NCI-H748 (cell line): ENCODE data around the gene PEBP1.
"Not testable (repeated sequence)": the region's sequence is repeated elsewhere in the genome, so short reads cannot be mapped to it uniquely, and the experiment has no call there.

Source experiments
- DNase-seq: peaks from one replicate; lab custom pipeline; 2025; ENCODE audit not compliant: unreplicated experiment; lab: John Stamatoyannopoulos, UW

Gene PEBP1

DNA sequence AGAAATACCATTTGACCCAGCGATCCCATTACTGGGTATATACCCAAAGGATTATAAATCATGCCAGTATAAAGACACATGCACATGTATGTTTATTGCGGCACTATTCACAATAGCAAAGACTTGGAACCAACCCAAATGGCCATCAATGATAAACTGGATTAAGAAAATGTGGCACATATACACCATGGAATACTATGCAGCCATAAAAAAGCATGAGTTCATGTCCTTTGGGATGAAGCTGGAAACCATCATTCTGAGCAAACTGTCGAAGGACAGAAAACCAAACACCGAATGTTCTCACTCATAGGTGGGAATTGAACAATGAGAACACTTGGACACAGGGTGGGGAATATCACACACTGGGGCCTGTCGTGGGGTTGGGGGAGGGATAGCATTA lies 6.5 kb upstream of the PEBP1 start:
- not testable (repeated sequence) for DNase-seq

DNA sequence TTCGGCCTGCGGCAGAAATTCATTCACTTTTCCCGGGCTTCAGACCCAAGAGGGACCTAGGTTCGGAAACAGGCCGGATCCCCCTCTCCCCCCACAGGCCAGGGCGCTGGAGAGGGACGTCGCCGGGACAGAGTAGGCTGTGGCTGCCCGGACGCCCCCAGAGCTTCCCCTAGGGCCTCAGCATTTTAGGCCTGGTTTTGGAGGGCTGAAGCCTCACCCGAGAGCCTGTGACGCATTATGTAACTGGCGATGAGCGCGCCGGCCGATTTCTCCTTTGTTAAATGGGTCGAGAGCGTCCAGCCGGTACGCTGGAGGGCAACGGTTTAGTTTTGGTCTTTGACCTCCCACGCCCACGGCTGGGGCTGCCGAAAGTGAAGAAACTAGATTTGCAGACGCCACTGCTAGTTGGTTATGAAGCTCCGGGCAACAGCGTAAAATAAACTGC lies 657 bp downstream of the PEBP1 start:
- DNase-seq, result peak; percentile 33

- DNase-seq, result no peak
These were observed 1.3 kb downstream of the PEBP1 start for GRCh38 chr12:118137148-118137678.

GRCh38 chr12:118140825-118141224 lies 4.9 kb downstream of the PEBP1 start:
- DNase-seq, result no peak

DNA sequence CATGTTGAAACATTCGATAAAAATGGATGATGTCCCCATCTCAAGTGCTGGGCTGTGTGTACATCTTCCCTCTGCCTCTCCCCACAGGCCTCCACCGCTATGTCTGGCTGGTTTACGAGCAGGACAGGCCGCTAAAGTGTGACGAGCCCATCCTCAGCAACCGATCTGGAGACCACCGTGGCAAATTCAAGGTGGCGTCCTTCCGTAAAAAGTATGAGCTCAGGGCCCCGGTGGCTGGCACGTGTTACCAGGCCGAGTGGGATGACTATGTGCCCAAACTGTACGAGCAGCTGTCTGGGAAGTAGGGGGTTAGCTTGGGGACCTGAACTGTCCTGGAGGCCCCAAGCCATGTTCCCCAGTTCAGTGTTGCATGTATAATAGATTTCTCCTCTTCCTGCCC lies 8.6 kb downstream of the PEBP1 start:
- DNase-seq, result no peak

GRCh38 chr12:118145113-118145797 lies 9.3 kb downstream of the PEBP1 start:
- no peak for DNase-seq

- DNase-seq, result no peak
These were observed 9.9 kb downstream of the PEBP1 start for GRCh38 chr12:118145798-118146156.

DNA sequence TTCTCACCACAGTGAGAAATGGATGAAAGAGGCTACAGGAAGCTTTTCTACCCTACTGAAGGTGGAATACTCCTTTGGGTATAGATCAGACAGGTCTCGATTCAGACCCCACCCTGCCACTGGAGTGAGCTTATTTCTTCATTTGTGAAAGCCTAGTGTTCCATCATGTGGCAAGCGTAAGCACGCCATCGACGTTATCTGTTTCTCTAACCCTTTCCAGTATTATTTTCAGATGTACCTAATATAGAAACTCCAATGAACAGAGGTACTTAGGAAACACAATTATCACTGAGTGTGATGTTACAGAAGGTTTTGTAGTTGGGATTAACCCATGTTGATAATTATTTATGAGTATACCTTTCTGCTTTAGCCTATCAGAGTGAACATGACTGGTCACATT lies 12.4 kb downstream of the PEBP1 start:
- no peak for DNase-seq

DNA sequence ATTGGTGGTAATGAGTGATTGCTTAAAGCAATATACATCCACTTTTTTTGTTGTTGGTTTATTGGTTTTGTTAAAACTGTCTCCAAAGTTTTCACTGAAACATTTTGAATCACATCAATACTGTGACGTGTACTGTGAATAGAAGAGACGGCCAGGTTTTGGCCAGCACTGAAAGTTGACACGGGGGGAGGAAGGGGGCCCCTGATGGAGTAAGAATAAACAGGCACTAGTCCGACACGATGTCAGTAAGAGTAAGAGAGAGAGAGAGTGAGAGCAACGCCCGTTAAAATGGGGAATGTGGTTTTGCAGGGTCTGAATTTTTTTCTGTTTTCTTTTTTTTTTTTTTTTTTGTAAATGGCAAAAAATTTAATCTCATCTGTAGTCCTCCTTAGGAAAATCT lies 14.7 kb downstream of the PEBP1 start:
- DNase-seq, result no peak

DNA sequence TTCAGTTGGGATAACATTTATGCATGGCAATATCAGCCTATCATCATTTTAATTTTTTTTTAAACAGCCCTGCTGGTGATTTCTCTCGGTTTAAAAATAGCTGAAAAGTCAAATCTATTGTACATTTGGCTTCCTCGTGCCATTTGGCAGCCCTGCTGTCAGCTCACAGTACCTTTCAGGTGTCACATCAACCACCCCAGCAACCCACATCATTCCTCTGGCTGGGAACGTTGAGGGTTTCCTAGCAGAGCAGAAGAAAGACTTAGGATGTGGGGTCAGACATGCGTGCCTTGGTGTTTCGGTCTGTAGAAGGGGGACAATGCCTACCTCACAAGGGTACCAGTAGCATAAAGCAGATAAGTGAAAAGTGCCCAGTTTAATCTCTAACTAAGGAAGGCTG lies 15.8 kb downstream of the PEBP1 start:
- no peak for DNase-seq

DNA sequence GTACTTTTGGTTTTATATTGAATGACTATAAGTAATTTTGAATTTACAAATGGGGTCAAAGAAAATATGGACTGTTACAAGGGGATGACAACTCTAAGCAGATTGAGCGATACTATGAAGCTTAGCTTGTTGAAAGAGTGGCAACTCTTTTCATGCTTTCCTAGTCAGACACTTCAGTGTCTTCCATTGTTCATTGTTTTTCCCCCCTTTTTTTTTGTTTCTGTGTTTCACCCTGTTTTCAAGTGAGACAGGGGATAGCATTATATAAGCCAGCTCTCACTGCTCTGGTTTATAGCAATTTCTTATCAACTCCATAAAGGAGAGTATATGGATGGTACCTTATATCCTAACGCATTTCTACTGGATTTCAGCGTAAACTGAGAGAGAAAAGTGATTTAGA lies 24.6 kb downstream of the PEBP1 start:
- DNase-seq, result no peak

DNA sequence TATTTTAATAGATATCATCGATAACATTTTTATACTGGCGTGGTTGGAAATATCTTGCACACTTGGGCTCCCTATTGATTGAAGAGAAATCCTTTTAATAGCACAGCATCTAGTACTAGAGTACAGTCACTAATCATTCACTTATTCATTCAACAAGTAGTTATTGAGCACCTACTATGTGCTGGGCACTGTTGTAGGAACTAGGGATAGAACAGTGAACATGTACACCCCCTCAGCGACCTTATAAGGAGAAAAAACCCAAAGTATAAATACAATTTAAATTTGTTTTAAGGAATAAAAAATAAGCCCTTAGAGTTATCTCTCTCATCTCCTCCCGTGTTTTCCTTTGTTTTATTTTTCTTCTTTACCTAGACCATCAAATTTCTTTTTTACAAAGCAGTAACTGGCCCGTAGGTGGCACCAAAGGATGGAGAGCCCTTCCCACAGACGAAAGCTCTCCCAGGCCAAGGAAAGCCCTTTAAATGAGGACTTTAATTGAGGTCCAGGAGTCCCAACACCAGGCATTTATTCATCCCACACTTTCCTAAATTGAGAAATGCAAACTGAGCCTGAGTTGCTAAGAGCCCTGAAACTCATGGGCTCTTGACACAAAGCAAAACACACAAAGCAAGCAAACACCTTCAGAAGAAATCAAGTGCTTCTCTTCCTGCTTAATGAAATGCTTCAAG lies 29.0 kb downstream of the PEBP1 start:
- peak; percentile 19 for DNase-seq

GRCh38 chr12:118166946-118167345 lies 31.0 kb downstream of the PEBP1 start:
- DNase-seq, result no peak

- DNase-seq, result no peak
These were observed 40.0 kb downstream of the PEBP1 start for GRCh38 chr12:118175823-118176447.

DNA sequence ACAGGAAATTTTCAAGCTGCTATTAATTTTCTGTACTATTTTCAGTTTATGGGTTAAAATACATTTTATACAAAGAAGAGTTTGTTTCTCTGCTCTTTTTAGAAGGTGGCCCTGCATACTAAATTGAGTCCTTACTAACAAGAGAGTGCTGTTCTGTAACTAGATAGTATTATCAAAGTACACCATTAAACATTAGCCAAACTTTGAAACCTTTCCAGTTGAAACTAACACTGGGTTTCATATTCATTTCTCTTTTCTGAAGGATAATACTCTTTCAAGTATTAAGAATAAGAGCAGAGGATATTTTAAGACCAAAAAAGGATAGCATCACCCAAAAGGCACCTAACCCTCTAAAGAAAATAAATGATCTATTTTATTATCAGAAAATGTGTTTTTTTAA lies 47.2 kb downstream of the PEBP1 start:
- no peak for DNase-seq

DNA sequence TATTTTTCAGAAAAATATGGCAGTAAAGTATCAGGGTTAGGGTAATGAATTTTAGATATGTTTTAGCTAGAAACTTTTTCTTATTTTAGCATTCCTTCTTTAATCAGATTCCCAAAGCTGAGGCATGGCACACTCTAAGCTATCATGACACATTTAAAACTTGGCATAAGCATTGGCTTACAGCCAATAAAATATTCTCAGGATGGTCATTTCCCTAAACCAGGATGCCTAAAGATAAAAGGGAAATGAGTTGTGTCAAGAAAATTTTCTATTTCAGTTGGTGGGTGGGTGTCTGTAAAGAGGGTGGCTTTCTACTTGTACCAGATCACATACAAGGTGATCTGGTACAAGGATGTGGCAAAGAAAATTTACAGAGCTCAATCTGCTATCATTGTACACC lies 47.8 kb downstream of the PEBP1 start:
- DNase-seq, result no peak

GRCh38 chr12:118185602-118186397 lies 49.9 kb downstream of the PEBP1 start:
- no peak for DNase-seq

DNA sequence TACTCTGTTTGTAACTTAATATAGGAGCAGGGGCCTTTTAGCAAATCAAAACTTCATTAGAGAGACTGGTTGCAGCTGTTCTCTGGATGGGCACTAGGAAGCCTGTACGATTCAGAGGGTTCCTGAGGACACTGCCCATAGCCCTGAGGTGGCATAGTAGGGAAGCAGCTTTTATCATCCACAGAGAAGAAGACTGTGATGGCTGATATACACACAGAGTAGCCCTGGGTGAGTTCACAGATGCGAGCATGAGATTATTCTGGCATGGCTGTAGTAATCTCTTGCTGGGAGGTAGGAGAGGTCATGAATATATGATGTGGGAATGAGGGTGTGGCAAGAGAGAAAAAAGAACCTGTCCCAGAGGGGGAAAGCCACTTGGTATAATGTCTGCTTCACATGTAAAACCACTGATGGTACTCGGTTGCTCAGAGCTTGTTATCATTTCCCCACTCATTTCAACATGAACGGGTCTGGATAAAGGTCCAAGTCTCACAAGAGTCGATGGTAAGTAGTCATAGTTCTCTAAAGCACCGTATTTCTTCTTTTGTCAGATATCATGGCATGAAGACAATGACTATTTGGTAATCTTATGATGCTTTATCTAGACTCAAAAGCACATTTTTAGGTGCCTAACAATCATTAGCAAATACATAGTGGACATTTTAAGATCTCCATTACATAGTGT lies 52.0 kb downstream of the PEBP1 start:
- peak; percentile 8 for DNase-seq

DNA sequence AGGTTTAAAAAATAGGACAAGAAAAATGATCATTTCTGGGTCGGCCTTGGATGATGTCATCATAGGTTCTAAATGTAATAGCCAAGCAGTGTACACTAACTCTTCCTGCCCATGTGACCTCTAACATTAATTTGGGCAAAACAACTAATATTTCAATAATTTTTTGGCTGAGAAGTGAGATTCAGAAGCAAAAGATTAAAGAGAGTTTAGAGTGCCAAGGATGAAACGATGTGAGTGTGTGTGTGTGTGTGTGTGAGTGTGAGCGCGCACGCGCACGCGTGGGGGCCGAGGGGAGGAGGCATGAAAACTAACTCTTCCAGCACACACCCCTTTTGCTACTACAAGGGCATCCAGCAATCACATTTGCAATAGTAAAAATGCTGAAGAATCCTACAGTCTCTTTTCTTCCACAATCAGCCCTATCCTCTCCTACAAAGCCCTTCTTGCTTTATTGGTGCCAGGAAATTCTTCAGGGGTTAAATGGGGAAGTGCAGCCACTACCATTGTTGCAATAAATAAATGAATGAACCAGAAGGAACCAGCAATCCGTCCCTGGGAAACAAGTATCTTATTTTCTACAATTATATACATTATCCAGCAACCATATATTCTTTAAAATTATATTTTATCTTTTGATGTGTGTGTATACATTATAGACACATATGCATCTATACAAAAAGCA lies 52.9 kb downstream of the PEBP1 start:
- peak; percentile 48 for DNase-seq

DNA sequence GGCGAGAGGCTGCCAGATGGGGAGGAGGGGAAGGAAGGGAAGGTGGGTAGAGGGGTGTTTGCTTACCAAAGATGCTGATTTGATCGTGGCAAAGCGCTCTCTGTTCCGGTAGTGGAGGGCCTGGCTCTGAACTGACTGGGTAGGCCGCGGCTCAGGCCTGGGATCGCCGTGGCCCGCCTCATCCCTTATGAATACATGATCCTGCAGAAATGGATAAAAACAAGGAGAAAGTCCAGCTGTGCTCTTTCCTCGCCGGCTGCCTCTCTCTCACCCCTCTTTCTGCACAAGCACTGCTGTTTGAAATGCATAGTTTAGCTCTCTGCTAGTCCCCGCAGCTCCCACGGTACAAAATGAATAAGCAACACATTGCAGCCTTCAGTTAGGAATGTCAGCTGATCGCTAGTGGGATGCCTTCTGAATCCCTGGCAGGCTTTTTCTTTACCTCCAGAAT lies 53.8 kb downstream of the PEBP1 start:
- DNase-seq, result peak; percentile 86
